Gastrocnemius medialis (tissue), 4 donors: ENCODE data around the gene TSPAN11.

Source experiments
- POLR2A ChIP-seq, 2 donors: fragments of 450-650 bp; IDR thresholded peaks; one replicate each; pipeline ENCODE4 v1.6.1; 2017; ENCODE audit warnings: antibody characterized with exemption in 2 of 2, mild to moderate bottlenecking in 2 of 2, moderate library complexity in 2 of 2
- TF ChIP-seq, protein P1 (sequence below), 5 experiments: fragments of 450-650 bp in 3 of 5; fragments of 200-600 bp in 2 of 5; sonication (generic) in 2 of 5; IDR thresholded peaks in 4 of 5; conservative IDR thresholded peaks in 1 of 5; 1 replicate in 4 of 5; 2 replicates in 1 of 5; pipeline ENCODE4 v1.5.1; 2016 to 2019; ENCODE audit warnings: antibody characterized with exemption in 5 of 5, mild to moderate bottlenecking in 3 of 5, moderate library complexity in 3 of 5

DNA sequence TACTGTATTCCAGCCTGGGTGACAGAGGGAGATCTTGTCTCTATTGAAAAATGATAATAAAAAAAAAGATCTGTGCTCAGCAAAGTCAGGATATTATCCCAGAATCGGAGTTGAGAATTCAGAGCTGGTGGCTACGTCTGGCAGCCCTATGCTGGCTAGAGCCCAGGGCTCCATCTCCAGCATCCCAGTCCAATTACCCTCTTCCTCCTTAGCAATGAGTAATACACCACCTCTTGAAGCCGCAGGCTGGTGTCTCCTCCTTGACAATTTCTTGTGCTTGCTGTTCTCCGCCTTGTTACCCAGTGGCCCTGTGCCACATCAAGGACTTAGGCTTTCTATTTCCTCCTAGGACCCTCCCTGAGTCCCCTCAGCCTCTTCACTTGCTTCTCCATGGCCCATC lies 108.7 kb downstream of the TSPAN11 start:
- TF ChIP-seq, protein P1, sequence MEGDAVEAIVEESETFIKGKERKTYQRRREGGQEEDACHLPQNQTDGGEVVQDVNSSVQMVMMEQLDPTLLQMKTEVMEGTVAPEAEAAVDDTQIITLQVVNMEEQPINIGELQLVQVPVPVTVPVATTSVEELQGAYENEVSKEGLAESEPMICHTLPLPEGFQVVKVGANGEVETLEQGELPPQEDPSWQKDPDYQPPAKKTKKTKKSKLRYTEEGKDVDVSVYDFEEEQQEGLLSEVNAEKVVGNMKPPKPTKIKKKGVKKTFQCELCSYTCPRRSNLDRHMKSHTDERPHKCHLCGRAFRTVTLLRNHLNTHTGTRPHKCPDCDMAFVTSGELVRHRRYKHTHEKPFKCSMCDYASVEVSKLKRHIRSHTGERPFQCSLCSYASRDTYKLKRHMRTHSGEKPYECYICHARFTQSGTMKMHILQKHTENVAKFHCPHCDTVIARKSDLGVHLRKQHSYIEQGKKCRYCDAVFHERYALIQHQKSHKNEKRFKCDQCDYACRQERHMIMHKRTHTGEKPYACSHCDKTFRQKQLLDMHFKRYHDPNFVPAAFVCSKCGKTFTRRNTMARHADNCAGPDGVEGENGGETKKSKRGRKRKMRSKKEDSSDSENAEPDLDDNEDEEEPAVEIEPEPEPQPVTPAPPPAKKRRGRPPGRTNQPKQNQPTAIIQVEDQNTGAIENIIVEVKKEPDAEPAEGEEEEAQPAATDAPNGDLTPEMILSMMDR (IDR thresholded peaks at IDR 0.05 in 4 of 5, conservative IDR thresholded peaks at IDR 0.05 in 1 of 5), result no peak
- TF ChIP-seq POLR2A (IDR thresholded peaks at IDR 0.05), result no peak
